D721Med (cell line): ENCODE measurements around the gene HYCC1.
A peak's percentile ranks its signal among the peaks of the same experiment; 100 is the strongest.
"Not testable (repeated sequence)": the region's sequence is repeated elsewhere in the genome, so short reads cannot be mapped to it uniquely, and the experiment has no call there.

ENCODE experiments used
- DNase-seq: peaks from one replicate; pipeline ENCODE4 v3.0.0; 2011; ENCODE audit warnings: low spot score; ENCODE audit not compliant: insufficient read length
- FAIRE-seq: peaks from 2 replicates; lab custom pipeline; 2011; peaks lifted over from hg19 to GRCh38; lab: Jason Lieb, UNC
- CTCF ChIP-seq: IDR thresholded peaks from 2 replicates; pipeline ENCODE4 v1.5.1; 2012; ENCODE audit warnings: mild to moderate bottlenecking, control low read depth; ENCODE audit not compliant: insufficient read depth; ENCODE audit errors: missing control alignments

HYCC1 gene

GRCh38 chr7:23013715-23014649 is at the start of gene HYCC1:
Gene HYCC1, minus strand, starts transcription at chr7:23014130. Its CDS starts 23,019 bp downstream, at chr7:22991111.
- TF ChIP-seq CTCF, result peak; percentile 44
- peak; percentile 48 for DNase-seq
- FAIRE-seq, result no peak

DNA sequence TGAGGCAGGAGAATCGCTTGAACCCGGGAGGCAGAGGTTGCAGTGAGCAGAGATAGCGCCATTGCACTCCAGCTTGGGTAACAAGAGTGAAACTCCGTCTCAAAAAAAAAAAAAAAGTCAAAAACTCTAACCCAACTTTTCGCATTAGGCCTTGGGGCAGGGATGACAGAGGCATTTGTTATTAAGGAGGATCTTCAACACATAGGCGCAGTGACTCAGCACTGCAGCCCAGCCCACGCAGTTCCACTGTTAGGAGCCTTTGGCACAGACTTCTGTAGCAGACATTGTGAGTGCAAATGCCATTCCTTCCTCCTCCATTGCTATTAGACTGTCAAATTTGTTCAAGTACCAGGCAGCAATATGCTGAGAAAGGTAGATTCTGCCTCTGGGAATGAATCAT is 48.5 kb upstream of the HYCC1 start:
- FAIRE-seq, result no peak
- DNase-seq, result no peak
- TF ChIP-seq CTCF, result no peak

DNA sequence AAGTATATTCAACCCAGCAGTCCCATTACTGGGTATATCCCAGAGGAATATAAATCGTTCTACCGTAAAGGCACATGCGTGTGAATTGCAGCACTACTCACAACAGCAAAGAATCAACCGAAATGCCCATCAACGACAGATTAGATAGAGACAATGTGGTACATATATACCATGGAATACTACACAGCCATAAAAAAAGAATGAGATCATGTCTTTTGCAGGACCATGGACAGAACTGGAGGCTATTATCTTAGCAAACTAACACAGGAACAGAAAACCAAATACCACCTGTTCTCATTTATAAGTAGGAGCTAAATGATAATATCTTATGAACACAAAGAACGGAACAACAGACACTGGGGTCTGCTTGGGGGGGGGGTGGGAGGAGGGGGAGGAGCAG is 47.4 kb upstream of the HYCC1 start:
- TF ChIP-seq CTCF, result no peak
- DNase-seq (no peak), FAIRE-seq (no peak)

- DNase-seq, result no peak
- TF ChIP-seq CTCF, result no peak
- FAIRE-seq, result no peak
Measured at GRCh38 chr7:23058408-23059096, 44.6 kb upstream of the HYCC1 start.

GRCh38 chr7:23055582-23056178 is 41.8 kb upstream of the HYCC1 start:
- peak; percentile 80 for FAIRE-seq
- TF ChIP-seq CTCF, result peak; percentile 97
- no peak for DNase-seq

DNA sequence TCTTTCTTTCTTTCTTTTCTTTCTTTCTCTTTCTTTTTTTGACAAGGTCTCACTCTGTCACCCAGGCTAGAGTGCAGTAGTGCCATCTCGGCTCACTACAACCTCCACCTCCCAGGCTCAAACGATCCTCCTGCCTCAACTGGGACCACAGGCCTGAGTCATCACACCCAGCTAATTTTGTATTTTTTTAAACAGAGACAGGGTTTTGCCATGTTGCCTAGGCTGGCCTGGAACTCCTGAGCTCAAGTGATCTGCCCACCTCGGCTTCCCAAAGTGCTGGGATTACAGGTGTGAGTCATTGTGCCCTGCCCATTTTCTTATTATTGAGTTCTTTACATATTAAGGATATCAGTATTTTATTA is 37.2 kb upstream of the HYCC1 start:
- DNase-seq, FAIRE-seq: not testable (repeated sequence)

- FAIRE-seq, result not testable (repeated sequence)
Measured at GRCh38 chr7:23046336-23046735, 32.4 kb upstream of the HYCC1 start.

GRCh38 chr7:23045086-23045485 is 31.2 kb upstream of the HYCC1 start:
- not testable (repeated sequence) for DNase-seq, FAIRE-seq

More at GRCh38 chr7:23046336-23046735, 32.4 kb upstream of the HYCC1 start:
- not testable (repeated sequence) for DNase-seq
